HK-2 (cell line): ENCODE results near the gene SPTB.

Experiments
- DNase-seq: peaks from one replicate; pipeline ENCODE4 v3.0.0-alpha.2; 2018; ENCODE audit not compliant: unreplicated experiment

SPTB gene

DNA sequence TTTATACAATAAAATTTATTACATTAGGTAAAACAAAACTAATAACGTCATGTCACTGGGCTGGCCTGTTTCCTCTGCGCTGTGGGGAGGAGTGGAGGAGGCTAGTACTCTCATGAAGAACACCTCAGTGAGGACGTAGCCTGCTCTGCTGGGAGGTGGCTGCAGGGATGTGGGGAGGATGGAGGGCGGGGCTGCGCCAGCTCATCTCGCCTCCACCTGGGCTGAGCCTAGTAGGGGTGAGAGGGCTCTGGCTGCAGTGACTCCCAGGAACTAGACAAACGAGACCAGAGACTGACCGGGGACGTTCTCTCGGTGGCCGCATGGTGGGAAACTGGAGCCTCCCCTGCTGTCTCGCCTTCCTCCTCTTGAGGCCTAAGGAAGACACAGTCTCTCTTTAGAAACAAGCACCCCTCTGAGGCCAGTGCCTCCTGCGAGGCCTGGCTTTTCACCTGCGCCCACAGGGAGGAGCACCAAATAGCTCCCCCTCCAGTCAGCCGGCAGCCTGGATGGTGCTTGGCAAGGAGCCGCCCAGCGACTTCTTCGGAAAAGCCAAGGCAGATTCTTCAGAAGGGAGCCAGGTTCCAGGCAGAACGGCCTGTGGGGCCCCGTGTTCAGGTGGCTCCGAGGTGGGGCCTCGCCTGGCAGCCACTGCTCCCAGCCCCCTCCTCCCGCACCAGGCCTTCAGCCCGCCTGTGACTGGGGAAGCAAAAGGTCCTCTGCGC is 113.1 kb downstream of the SPTB start:
- no peak for DNase-seq

- no peak for DNase-seq
Observed at GRCh38 chr14:64765740-64766302, 113.9 kb downstream of the SPTB start.

DNA sequence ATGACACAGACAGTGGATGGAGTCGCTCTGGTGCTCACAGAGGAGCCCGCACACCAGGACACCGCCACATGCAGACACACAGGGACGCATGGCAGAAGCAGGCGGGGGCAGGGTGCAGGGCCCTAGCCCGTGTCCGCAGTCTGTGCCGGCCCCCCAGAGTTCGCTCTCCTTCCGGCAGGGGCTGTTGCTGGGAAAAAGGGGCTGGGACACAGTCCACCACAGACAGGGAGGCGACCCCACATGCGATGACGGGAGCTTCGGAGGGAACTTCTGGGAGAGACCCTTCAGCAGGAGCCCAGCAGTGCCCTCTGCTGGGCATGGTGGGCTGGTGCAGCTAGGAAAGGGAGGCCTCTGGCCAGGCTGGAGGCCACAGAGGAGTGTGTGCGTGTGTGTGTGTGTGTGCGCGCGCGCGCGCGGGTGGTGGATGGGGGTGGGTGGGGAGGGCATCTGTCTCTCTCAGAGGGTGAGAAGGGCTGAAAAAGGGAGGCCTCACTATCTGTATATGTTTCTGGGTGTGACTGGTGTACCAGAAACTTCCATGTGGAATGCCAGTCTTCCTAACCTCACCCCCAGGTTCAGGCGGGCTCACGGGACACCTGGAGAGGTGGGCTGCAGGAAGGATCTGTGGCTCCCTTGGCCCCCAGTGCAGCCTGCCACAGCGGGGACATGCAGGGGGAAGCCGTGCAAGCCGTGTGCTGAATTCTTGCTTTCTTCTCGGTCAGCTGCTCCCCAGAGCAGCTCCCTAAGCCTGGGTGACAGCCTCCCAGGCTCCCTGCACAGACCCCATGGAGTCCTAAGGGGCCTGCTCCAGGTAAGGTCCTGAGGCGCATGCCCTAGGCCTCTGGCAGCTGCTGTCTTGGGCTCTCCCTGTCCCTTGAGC is 114.8 kb downstream of the SPTB start:
- peak; percentile 75 for DNase-seq

DNA sequence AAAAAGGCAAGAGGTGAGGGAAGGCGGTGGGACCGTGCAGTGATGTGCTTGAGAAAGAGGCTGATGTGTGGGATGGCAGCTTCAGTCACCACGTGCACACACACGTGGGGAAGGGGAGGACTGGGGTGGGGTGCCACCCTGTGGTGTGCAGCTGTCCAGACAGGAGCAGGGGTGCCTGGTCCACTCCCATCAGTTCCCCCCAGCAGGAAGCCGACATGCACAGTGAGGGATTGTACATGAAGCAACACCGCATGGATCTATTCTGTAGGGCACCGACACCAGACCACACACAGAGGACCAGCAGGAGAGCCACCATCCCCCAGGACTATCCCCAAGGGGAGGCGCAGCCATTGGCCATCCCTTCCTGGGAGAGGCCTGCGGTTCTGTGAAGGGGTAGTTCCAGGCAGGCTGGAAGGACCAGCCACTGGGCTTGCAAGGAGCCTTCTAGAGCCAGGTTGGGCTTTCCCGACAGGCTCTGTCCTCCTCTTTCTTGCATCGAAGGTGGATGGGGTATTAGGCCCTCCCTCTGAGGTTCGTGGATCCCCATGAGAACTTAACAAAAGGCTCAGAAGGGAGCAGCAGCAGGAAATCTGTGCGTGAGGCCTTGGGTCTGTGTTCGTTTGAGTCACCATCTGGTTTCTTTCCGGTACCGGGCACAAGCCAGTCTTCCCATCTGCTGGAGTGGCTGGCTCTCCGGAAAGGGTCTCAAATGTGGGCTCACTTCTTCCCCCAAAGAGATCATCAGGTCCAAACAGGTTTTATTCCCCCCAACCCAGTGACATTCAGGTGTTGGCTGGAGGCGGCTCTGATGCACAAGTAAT is 115.7 kb downstream of the SPTB start:
- DNase-seq, result peak; percentile 21

GRCh38 chr14:64763085-64763782 is 116.5 kb downstream of the SPTB start:
- DNase-seq, result no peak

DNA sequence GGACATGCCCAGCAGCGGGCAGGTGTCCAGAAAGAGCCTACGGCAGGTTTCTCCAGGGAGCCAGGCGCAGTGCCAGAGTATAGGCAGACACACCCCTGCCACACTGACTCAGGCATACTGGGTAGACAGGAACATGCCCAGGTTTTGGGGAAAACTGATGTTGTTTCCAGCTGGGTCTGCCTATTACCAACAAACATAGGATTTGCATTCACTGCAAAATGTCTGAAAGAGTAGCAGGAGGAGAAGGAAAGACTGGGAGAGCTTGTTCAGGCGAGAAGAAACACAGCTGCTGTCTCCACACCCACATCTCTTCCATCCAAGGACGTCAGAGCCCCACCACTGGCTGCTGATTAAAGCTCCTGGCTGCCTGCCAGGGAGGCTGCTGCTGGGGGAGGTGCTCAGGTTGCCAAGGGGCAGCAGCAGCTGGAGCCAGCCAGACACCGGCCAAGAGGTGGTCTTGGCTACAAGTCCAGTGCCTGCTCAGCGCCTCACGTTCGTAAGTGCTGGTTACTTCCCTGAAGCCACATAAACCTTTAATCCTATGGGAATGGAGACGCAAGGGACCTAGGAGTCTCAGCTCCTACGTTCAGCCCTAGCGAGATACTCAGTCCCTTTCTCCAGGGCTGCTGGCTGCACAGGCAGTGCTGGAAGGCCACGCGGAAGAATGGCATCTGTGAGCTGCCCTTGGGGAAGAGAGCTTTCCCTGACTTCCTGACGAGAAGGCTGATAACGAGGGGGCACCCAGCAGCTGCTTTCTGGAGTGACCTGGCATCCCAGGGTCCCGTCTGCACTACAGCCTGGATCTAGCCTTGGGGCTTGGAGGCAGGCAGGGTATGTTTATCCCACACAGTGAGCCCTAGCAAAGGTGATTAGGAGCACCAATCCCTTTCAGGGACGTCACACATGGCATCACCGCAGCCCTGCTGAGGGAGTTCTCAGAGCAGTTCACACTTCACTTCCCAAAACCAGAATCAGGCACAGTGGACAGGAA is 117.4 kb downstream of the SPTB start:
- DNase-seq, result peak; percentile 48

DNA sequence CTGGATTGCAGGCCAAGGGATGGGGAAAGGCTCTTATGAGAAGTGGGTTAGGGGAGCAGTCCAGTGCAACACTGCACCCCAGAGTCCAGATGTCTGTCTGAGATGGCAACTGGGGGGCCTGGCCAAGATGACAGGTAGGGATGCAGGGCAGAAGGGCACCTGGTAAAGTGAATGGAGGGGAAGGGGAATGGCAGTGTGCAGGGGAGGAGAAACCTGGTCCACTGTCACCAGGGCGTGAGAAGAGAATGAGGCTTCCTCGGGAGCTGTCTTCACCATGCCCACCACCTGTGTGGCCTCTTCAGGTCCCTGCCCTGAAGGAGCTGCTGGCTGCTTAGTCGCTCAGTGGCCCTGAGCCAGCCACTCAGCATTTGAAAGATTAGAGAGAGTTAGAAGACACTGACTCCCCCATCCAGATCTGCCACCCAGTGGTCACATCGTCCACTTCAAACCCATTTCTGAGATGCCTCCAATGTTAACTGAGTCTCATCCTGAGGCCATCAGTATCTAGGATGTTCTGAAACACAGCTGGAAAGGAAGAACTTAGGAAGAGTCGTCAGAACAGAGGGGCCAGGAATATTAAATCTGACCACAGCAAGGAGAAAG is 118.2 kb downstream of the SPTB start:
- DNase-seq, result no peak

GRCh38 chr14:64760916-64761315 is 118.8 kb downstream of the SPTB start:
- DNase-seq, result no peak

DNA sequence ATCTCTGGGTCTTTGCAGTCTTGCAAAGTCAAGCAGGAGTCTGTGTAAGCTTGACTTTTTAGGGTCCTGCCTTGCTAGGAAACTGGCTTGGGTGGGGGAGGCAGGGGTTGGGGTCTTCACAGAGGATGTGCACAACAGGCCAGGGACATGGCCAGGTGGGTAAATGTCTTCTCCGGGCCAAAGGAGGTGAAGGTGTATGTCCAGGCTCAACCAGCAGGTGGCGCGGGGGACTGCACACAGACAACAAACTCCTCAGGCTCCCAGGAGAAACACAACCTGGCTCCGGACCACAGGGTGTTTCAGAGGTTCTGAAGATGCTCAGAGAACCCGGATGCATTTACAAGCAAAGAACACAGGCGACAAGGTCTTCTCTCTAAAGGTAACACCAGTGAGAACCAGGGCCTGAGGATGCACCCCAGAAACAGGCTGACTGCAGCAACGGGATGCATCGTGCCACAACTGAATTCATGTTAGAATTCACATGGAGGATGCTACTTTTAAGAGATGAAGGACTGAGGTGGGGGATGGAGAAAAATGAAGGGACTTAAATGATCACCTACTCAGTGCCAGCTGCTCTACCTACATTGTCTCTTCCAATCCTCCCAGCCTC is 119.5 kb downstream of the SPTB start:
- DNase-seq, result peak; percentile 41

- no peak for DNase-seq
Observed at GRCh38 chr14:64759555-64759938, 120.2 kb downstream of the SPTB start.

- no peak for DNase-seq
Observed at GRCh38 chr14:64758691-64759554, 120.8 kb downstream of the SPTB start.

GRCh38 chr14:64758025-64758521 is 121.6 kb downstream of the SPTB start:
- no peak for DNase-seq

DNA sequence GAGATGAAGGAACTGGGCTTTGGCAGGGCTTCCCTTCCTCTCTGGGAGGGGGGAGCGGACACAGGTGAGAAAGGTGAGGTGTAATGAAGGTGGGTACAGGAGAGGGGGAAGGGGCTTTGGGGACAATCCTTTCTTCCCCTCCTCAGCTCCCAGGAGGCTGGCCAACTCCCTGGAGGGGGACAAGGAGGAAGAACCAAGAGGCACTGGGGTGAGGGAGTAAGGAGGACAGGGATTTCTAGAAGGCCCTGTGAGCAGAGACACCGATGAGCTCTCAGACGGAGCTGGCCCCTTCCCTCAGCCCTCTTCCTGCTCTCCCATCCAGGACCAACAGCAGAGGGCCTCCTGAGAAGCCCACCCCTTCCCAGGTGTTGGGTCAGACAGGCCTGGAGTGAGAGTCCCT is 122.1 kb downstream of the SPTB start:
- DNase-seq, result no peak

DNA sequence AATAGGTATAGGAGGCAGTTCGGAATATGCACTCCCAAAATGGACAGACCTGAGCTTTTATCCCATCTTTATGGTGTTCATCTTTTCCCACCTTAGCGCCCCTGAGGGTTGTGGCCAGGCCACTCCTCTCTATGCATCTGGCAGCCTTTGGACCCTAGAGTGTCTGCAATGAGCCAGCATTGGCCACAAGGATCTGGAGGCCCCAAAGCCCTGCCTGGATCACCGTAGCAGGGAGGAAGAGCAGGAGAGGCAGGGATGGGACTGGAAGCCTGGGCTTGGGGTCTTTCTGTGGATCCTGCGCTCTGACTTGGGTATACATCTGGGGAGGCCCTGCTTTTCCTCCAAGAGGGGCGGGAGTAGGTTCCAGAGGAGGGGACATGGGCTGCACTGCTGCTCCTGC is 123.0 kb downstream of the SPTB start:
- no peak for DNase-seq

GRCh38 chr14:64755781-64756221 is 123.9 kb downstream of the SPTB start:
- no peak for DNase-seq

- no peak for DNase-seq
Observed at GRCh38 chr14:64754685-64755084, 125.0 kb downstream of the SPTB start.

- DNase-seq, result no peak
Observed at GRCh38 chr14:64753999-64754398, 125.7 kb downstream of the SPTB start.

- DNase-seq, result no peak
Observed at GRCh38 chr14:64753374-64753773, 126.3 kb downstream of the SPTB start.
